ENCODE results near the gene CYBA. TPM values are rescaled to one million over a fixed set of nuclear protein-coding genes. Genes with fewer than 3 reads are reported as not detected.

Gene CYBA
- total and polyA plus RNA-seq, 2 of the 13 experiments (the other 11 are each of a cell fraction or from before 2014, with no cell fraction given) = 196 to 250 TPM

- TF ChIP-seq CHCHD3 (CRISPR knock-in tag; IDR thresholded peaks at IDR 0.05) (0 out of 2 replicates have a peak, but pooled peaks have one; percentile 83), NRL (CRISPR knock-in tag; IDR thresholded peaks at IDR 0.05; ENCODE audit: borderline replicate concordance) (peak; percentile 88; the same call in 1 of the 2 replicates), ZNF564 (CRISPR knock-in tag; IDR thresholded peaks at IDR 0.05) (peak; percentile 35; the same call in 1 of the 2 replicates), SYNCRIP (IDR thresholded peaks at IDR 0.05; ENCODE audit: insufficient read depth, low read depth, low read length) (no peak), ZNF446 (CRISPR knock-in tag; IDR thresholded peaks at IDR 0.05) (no peak), SAFB2 (CRISPR knock-in tag; IDR thresholded peaks at IDR 0.05; ENCODE audit: borderline replicate concordance, low read depth) (0 out of 2 replicates have a peak, but pooled peaks have one; percentile 78), SMC3 (IDR thresholded peaks at IDR 0.05; ENCODE audit: low read length) (no peak), ZNF740 (CRISPR knock-in tag; IDR thresholded peaks at IDR 0.05) (no peak), ZNF775 (CRISPR knock-in tag; IDR thresholded peaks at IDR 0.05; ENCODE audit: borderline replicate concordance) (no peak), ZNF670 (CRISPR knock-in tag; IDR thresholded peaks at IDR 0.05; ENCODE audit: borderline replicate concordance) (0 out of 2 replicates have a peak, but pooled peaks have one; percentile 11), ZBTB39 (CRISPR knock-in tag; IDR thresholded peaks at IDR 0.05) (0 out of 2 replicates have a peak, but pooled peaks have one; percentile 5), ZBTB7B (CRISPR knock-in tag; IDR thresholded peaks at IDR 0.05) (no peak; the same call in 1 of the 2 replicates), PRMT3 (CRISPR knock-in tag; IDR thresholded peaks at IDR 0.05; ENCODE audit: borderline replicate concordance, low read depth) (0 out of 2 replicates have a peak, but pooled peaks have one; percentile 89), ZBTB7A (CRISPR knock-in tag; IDR thresholded peaks at IDR 0.05) (peak; percentile 15; the same call in 1 of the 2 replicates), FLYWCH1 (CRISPR knock-in tag; IDR thresholded peaks at IDR 0.05) (no peak)
- TF ChIP-seq, protein P1, sequence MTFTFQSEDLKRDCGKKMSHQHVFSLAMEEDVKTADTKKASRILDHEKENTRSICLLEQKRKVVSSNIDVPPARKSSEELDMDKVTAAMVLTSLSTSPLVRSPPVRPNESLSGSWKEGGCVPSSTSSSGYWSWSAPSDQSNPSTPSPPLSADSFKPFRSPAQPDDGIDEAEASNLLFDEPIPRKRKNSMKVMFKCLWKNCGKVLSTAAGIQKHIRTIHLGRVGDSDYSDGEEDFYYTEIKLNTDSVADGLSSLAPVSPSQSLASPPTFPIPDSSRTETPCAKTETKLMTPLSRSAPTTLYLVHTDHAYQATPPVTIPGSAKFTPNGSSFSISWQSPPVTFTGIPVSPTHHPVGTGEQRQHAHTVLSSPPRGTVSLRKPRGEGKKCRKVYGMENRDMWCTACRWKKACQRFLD (CRISPR knock-in tag; IDR thresholded peaks at IDR 0.05; ENCODE audit: borderline replicate concordance) = 0 out of 2 replicates have a peak, but pooled peaks have one; percentile 13
- TF ChIP-seq, protein P2, sequence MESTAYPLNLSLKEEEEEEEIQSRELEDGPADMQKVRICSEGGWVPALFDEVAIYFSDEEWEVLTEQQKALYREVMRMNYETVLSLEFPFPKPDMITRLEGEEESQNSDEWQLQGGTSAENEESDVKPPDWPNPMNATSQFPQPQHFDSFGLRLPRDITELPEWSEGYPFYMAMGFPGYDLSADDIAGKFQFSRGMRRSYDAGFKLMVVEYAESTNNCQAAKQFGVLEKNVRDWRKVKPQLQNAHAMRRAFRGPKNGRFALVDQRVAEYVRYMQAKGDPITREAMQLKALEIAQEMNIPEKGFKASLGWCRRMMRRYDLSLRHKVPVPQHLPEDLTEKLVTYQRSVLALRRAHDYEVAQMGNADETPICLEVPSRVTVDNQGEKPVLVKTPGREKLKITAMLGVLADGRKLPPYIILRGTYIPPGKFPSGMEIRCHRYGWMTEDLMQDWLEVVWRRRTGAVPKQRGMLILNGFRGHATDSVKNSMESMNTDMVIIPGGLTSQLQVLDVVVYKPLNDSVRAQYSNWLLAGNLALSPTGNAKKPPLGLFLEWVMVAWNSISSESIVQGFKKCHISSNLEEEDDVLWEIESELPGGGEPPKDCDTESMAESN (CRISPR knock-in tag; conservative IDR thresholded peaks at IDR 0.05) = no peak
- TF ChIP-seq, protein P3, sequence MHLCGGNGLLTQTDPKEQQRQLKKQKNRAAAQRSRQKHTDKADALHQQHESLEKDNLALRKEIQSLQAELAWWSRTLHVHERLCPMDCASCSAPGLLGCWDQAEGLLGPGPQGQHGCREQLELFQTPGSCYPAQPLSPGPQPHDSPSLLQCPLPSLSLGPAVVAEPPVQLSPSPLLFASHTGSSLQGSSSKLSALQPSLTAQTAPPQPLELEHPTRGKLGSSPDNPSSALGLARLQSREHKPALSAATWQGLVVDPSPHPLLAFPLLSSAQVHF (CRISPR knock-in tag; IDR thresholded peaks at IDR 0.05) = 0 out of 2 replicates have a peak, but pooled peaks have one; percentile 45
- TF ChIP-seq, protein P4, sequence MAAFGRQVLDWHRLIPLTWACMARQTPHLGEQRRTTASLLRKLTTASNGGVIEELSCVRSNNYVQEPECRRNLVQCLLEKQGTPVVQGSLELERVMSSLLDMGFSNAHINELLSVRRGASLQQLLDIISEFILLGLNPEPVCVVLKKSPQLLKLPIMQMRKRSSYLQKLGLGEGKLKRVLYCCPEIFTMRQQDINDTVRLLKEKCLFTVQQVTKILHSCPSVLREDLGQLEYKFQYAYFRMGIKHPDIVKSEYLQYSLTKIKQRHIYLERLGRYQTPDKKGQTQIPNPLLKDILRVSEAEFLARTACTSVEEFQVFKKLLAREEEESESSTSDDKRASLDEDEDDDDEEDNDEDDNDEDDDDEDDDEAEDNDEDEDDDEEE (CRISPR knock-in tag; IDR thresholded peaks at IDR 0.05) = peak; percentile 56; the same call in 1 of the 2 replicates
These were observed 11.5 kb upstream of the CYBA start (continued) for GRCh38 chr16:88662222-88662842.
